ENCODE results near the gene LIX1. TPM values are rescaled to one million over a fixed set of nuclear protein-coding genes. Genes with fewer than 3 reads are reported as not detected.

LIX1 gene
- total RNA-seq, 1 donor from 2014 or later: not detected

DNA sequence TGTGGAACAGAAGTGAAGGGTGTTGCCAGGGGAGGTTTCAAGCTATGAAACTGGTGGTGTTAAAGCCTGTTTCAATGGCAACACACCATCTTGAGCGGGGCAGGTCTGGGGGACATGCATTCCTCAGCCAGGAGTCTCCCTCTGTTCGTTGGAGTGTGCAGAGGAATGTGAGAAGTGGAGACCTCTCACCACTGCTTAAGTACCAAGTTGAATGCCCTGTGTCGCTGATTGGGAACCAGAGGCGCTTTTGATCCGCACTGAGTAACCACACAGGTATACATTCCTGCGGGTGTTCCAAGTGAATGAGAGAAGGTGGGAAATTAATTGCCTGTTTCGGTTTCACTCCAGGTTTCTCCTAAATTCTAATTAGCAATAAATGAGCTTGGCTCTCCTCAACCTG lies 99.4 kb downstream of the LIX1 start:
- ATAC-seq (ENCODE audit: low read depth) (no peak), DNase-seq (no peak)
- CTCF ChIA-PET: no interaction called here
- intact Hi-C loops (cut with micrococcal nuclease): no loop called here
- H3K27ac Mint-ChIP-seq: no peak overlapping the region
- H3K36me3 Mint-ChIP-seq (ENCODE audit: low read depth): peaks cover 5% of the 10 kb centered on the region
- no peaks in the 10 kb centered on the region for H3K4me1 Mint-ChIP-seq
- no peak overlapping the region for H3K4me3 Mint-ChIP-seq
- no peaks in the 10 kb centered on the region for H3K9me3 Mint-ChIP-seq
- no peaks in the 10 kb centered on the region for H3K27me3 Mint-ChIP-seq
- POLR2A ChIA-PET: no interaction called here
- TF ChIP-seq, protein P1, sequence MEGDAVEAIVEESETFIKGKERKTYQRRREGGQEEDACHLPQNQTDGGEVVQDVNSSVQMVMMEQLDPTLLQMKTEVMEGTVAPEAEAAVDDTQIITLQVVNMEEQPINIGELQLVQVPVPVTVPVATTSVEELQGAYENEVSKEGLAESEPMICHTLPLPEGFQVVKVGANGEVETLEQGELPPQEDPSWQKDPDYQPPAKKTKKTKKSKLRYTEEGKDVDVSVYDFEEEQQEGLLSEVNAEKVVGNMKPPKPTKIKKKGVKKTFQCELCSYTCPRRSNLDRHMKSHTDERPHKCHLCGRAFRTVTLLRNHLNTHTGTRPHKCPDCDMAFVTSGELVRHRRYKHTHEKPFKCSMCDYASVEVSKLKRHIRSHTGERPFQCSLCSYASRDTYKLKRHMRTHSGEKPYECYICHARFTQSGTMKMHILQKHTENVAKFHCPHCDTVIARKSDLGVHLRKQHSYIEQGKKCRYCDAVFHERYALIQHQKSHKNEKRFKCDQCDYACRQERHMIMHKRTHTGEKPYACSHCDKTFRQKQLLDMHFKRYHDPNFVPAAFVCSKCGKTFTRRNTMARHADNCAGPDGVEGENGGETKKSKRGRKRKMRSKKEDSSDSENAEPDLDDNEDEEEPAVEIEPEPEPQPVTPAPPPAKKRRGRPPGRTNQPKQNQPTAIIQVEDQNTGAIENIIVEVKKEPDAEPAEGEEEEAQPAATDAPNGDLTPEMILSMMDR (IDR thresholded peaks at IDR 0.05): no peak

Other genes with a start within 250 kb of the LIX1 start
- 88.8 and 96.5 TPM in 2 replicates for gene LNPEP, start 206.5 kb downstream of the LIX1 start, total RNA-seq
- 38.3 and 41.4 TPM in 2 replicates for gene RIOK2, start 40.6 kb upstream of the LIX1 start, total RNA-seq